HG03108 (cell line): ENCODE results near the gene WIPF1.

Experiments used
- ATAC-seq: cut with Tn5 transposase; IDR thresholded peaks from one replicate; pipeline ENCODE4 v1.9.1; 2021; ENCODE audit warnings: moderate library complexity; ENCODE audit not compliant: unreplicated experiment

The WIPF1 gene

GRCh38 chr2:174597345-174598047, at the start of gene WIPF1:
Gene WIPF1 (minus strand): TSS chr2:174597804. CDS start chr2:174585573, 12,231 bp downstream.
- ATAC-seq = peak; percentile 42

DNA sequence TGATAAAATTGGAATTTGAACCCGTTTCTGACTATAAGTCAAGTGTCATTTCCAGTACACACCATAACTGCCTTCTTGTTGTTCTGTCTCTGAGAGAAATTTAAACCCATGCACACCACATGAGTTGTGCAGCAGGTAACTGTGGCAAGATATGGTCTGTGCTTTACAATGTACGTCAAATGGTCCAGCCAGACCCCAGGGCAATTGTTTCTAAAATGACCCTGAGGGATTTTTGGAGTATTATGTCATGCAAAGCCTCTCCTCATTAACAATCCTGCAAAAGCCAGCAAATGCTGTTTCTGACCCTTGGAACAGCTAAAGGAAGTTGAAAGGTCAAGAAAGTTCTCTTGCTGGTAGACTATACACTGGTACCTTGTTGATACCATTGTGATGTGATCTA, 47.7 kb upstream of the WIPF1 start:
- ATAC-seq = no peak

GRCh38 chr2:174644406-174644805, 46.8 kb upstream of the WIPF1 start:
- no peak for ATAC-seq

GRCh38 chr2:174643356-174643755, 45.8 kb upstream of the WIPF1 start:
- ATAC-seq = no peak

DNA sequence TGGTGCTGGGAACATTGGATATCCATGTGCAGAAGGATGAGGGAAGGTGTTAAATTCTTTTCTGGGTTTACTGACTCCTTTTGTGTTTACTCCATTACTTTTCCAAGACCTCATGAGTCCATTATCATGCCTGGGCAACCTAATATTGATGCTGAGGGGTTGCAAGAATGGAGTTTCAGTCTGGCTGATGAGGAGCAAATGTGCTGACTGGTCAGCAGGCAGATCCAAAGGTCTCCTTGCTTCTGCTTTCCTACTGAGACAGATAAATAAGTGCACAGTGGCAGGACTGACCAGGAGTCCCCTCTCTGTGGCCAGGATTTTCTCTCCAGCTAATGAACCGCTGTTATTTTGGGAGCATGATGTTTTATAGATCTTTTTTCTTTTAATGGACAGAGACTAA, 43.6 kb upstream of the WIPF1 start:
- no peak for ATAC-seq

DNA sequence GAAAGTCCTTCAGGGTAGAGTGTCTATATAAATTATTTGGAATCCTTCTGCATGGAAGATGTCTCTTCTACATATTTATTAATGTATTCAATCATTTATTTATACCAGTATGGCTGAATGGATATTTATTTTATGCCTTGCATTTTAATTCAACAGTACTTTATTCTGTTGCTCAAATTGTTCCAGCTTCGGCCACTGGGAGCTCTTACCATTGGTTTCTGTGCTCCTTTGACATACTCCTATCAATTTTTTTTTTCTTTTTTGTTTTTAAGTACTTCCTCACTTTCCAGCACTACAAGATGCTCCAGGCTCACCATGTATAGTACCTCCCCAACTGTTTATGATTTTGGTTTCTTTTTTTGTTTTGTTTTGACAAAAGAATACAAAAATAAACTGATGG, 39.4 kb upstream of the WIPF1 start:
- ATAC-seq = no peak

- no peak for ATAC-seq
Measured at GRCh38 chr2:174635776-174636404, 38.3 kb upstream of the WIPF1 start.

DNA sequence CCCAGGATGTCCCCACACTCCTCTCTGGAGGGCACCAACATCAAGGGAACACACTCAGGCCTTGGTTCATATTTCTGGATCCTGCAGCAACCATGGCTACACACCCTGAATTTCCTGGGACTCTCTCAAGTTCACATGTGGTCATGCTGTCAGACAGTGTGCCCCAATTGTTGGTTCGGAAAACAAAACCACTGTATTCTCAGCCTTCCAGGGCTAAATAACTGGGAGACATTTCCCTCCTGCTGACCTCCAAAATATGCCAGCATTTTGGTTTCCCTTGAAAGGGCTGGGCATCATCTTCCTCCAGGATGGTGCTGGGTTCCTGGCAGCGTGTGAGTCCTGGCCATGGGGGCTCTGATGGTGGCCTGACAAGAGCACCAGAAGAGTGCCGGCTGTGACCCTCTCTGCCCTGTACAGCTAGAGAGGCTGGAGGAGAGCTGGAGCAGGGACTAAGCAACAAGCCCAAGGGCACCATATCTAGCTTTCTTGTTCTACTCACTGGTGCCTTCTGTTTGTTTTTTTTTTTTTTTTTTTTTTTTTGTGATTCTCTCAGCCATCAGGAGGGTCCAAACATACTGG, 37.5 kb upstream of the WIPF1 start:
- no peak for ATAC-seq

DNA sequence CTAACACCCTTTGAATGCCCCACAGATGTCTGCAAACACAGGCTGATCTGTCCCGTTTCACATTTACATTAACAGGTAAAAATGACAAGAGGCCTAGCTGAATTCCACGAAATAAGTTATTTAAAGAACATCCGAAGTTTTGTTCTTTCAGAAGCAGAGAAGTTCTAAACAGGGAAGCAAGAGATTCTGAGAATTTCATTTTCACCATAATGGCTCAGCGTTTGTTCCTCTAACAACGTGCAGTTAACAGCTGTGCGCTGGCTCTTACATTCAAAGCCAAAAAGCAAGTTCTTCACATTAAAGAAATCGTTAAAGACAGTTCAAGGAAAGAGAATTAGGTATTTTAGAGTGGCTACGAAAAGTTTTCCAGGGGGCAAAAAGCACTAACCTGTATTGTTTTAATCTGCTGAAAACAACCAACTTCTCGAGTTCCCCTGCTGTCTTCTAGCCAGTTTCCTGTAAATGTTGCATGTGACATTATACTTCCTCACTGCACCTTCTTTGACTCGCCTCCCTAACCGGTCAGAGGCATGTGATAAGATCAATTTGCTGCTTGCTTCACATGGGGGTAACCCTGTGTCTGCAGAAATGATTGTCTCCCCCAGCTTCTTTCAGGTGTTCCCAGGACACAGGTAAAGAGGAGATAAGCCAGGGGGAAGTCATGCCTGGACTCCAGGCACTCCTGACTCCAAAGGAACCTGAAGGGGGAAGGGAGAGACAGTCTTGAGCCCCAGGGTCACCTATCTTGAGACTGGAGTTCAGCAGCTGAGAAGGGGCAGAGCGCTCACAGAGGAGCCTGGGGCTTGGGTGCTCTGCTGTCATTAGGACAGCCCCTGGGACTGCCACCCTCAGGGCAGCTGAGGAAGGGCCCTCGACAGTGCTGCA, 36.8 kb upstream of the WIPF1 start:
- ATAC-seq = peak; percentile 82

DNA sequence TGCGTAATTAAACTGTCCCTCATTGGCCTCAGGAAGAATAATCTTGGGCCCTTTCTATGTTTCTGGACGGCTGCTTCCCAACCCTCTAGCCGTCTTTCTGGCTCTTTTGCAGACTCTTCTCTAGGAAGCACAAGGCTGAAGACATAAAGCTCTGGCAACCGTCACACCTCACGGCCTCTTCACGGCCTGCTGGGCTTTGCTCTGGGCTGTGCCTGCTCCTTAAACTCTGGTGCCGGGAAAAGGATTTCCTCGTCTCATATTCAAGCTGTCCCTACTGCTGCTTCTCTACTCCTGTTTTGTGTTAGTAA, 36.0 kb upstream of the WIPF1 start:
- no peak for ATAC-seq

GRCh38 chr2:174632841-174633622, 35.4 kb upstream of the WIPF1 start:
- ATAC-seq = peak; percentile 37

DNA sequence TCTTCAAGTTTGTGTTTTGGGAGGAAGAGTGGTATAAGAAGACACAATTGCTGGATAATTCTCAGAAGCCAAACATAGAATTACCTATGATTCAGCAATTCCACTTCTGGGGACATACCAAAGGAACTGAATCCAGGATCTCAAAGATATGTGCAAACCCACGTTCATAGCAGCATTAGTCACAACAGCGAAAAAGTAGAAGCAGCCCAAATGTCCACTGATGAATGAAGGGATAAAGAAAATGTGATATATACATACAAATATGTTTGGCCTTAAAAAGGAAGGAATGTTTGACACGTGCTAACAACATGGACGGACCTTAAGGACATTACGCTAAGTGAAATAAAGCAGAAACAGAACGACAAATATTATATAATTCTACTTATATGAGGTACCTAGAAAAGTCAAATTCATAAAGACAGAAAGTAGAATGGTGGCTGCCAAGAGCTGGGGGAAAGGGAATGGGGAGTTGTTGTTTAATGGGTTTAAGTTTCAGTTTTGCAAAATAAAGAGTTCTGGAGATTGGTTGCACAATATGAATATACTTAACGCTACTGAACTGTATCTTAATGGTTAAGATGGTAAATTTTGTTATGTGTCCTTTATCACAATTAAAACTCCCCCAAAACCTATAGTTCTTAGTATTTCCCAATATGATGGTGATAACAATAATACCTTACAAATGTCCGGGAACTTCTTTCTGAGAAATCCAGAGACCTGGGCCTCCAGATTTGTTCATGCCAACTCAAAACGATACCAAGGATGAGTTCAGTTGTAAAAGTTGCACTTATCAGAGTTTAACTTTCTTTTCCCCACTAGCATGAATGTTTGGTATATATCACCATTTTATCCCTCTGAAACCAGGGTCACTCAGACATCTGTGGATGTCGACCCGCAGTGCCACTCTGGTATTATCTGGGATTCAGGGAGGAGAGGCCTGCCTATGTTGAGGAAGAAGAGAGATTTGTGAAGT, 33.7 kb upstream of the WIPF1 start:
- ATAC-seq = no peak

DNA sequence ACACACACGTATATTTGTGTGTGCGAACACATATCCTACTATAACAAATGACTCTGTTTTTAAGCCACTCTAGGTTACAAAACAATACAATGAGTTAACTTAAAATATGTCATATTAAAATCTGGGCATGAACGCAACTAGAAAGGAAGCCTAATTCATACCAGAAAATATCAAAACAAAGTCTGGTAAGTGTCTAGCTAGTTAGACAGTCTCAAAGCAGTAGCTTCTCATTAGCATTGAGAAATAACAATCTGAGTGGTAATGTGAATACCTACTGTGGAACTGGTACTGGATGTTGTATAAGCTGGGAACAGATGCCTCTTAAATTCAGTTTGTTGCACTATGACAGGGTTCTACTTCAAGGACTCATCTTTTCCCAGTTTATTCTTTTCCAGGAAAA, 32.5 kb upstream of the WIPF1 start:
- ATAC-seq = no peak

- no peak for ATAC-seq
Measured at GRCh38 chr2:174629506-174629905, 31.9 kb upstream of the WIPF1 start.

DNA sequence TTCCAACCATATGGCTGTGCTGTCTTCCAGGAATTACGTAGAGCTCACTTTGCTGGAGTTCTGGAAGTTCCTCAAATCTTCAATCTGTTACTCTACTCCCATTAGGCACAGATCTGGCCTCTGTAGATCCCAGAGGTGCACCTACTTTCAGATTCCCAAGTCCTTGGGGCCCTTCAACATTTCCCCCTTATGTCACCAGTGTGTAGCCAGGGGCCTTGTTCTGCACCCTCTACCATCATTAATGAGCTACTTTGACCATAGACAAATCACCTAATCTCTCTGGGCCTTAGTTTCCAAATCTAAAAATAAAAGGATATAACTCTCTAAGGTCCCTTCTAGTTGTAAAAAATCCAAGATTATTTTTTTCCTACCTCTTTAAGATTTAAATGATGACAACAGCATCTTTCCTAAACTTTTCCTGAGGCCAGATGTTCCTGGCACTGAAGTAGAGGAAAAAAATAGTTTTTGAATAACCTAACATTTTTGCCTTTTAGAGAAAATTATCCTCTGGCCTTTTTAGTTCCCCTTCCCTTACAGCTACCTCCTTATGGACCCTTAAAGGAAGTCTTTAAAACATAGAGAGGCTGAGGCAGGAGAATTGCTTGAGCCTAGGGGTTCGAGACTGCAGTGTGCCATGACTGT, 31.0 kb upstream of the WIPF1 start:
- no peak for ATAC-seq

DNA sequence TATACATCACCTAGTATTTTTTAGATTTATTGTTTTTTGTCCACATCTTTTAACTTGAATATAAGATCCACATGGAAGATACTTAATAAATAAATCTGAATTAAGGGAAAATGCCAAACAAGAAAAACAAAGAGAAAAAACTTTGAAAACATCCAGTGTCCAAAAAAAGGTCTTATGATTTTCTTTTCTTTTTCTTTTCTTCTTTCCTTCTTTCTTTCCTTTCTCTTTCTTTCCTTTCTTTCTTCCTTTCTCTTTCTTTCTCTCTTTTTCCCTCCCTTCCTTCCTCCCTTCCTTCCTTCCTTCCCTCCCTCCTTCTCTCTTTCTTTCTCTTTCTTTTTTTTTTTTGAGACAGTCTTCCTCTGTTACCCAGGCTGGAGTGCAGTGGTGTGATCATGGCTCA, 29.6 kb upstream of the WIPF1 start:
- ATAC-seq = no peak

DNA sequence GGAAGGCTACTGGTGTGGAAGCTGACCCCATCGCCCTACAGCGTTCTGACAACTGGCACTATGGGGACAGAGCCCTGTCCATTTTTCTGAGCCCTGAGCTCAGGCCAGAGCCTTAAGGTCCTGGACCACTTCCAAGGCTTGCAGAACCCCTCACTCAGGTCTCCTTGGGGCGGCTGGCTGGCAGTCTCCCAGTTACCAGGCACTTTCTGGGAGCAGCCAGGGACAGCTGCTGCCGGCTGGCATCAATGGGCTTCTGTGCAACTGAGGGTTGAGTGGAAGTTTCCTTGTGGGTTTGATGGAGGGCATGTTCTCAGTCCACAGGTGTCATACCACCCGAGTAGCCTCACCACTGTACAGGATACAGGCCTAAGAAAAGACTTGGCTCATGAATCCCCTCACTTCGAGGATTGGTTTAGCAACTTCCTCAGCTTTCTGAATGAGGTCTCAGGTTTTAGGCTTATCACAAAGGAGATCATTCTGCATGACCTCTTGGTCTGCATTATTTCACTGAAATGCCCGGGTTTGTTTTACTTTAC, 27.4 kb upstream of the WIPF1 start:
- no peak for ATAC-seq

GRCh38 chr2:174623690-174624089, 26.1 kb upstream of the WIPF1 start:
- ATAC-seq = peak; percentile 69

- peak; percentile 24 for ATAC-seq
Measured at GRCh38 chr2:174623106-174623637, 25.6 kb upstream of the WIPF1 start.
